ENCODE results near the gene PBLD. TPM values are rescaled to one million over a fixed set of nuclear protein-coding genes. Genes with fewer than 3 reads are reported as not detected.

PBLD gene
- total RNA-seq, 1 donor from 2014 or later: 1.1 TPM

GRCh38 chr10:68342909-68343516, 10.3 kb upstream of the PBLD start:
- intact Hi-C loops (cut with micrococcal nuclease): loop anchor here (1.0 to 10.0 kb wide), 2 partner anchors 9 to 412 kb away; no protein-coding TSS in a partner anchor
- no peaks in the 10 kb centered on the region for H3K27me3 Mint-ChIP-seq (ENCODE audit: insufficient read depth)
- H3K27ac Mint-ChIP-seq: no peak overlapping the region
- H3K36me3 Mint-ChIP-seq (ENCODE audit: low read depth): peaks cover 68% of the 10 kb centered on the region
- DNase-seq (ENCODE audit: low spot score): no peak
- H3K9me3 Mint-ChIP-seq: no peaks in the 10 kb centered on the region
- H3K4me1 Mint-ChIP-seq (ENCODE audit: low read depth): peaks cover 30% of the 10 kb centered on the region
- H3K4me3 Mint-ChIP-seq: no peak overlapping the region

GRCh38 chr10:68340358-68341080, 7.8 kb upstream of the PBLD start:
- Mint-ChIP-seq H3K9me3 (no peaks in the 10 kb centered on the region), H3K27me3 (ENCODE audit: insufficient read depth) (no peaks in the 10 kb centered on the region), H3K27ac (no peak overlapping the region), H3K4me3 (no peak overlapping the region), H3K4me1 (ENCODE audit: low read depth) (peaks cover 43% of the 10 kb centered on the region), H3K36me3 (ENCODE audit: low read depth) (peaks cover 71% of the 10 kb centered on the region)
- intact Hi-C loops (cut with micrococcal nuclease): loop anchor here (10.0 kb wide), 1 partner anchor 414 kb away; no protein-coding TSS in a partner anchor
- no peak for DNase-seq (ENCODE audit: low spot score)

- H3K27ac Mint-ChIP-seq: peak overlapping the region; percentile 19
- peak overlapping the region; percentile 77 for H3K4me3 Mint-ChIP-seq
- peaks cover 76% of the 10 kb centered on the region for H3K36me3 Mint-ChIP-seq (ENCODE audit: low read depth)
- peaks cover 1% of the 10 kb centered on the region for H3K27me3 Mint-ChIP-seq (ENCODE audit: insufficient read depth)
- no peak for DNase-seq (ENCODE audit: low spot score)
- H3K9me3 Mint-ChIP-seq: no peaks in the 10 kb centered on the region
- intact Hi-C loops (cut with micrococcal nuclease): no loop called here
- peaks cover 54% of the 10 kb centered on the region for H3K4me1 Mint-ChIP-seq (ENCODE audit: low read depth)
Measured at GRCh38 chr10:68336754-68337351, 4.1 kb upstream of the PBLD start.

- Mint-ChIP-seq H3K4me3 (peak overlapping the region; percentile 100), H3K27me3 (ENCODE audit: insufficient read depth) (peaks cover 1% of the 10 kb centered on the region), H3K36me3 (ENCODE audit: low read depth) (peaks cover 59% of the 10 kb centered on the region), H3K9me3 (no peaks in the 10 kb centered on the region), H3K4me1 (ENCODE audit: low read depth) (peaks cover 63% of the 10 kb centered on the region), H3K27ac (peak overlapping the region; percentile 74)
- no peak for DNase-seq (ENCODE audit: low spot score)
- intact Hi-C loops (cut with micrococcal nuclease): loop anchor here (1.0 to 5.0 kb wide), 3 partner anchors 7 to 103 kb away; partner anchors contain the start of gene ATOH7
Measured at GRCh38 chr10:68334672-68335467, 2.1 kb upstream of the PBLD start.

- intact Hi-C loops (cut with micrococcal nuclease): loop anchor here (1.0 to 5.0 kb wide), 5 partner anchors 9 to 193 kb away; partner anchors contain the start of genes ATOH7, DNA2 and SLC25A16
- peak overlapping the region; percentile 99 for H3K27ac Mint-ChIP-seq
- H3K4me3 Mint-ChIP-seq: peak overlapping the region; percentile 100
- no peaks in the 10 kb centered on the region for H3K9me3 Mint-ChIP-seq
- no peak for DNase-seq (ENCODE audit: low spot score)
- H3K36me3 Mint-ChIP-seq (ENCODE audit: low read depth): peaks cover 50% of the 10 kb centered on the region
- H3K4me1 Mint-ChIP-seq (ENCODE audit: low read depth): peaks cover 72% of the 10 kb centered on the region
- peaks cover 1% of the 10 kb centered on the region for H3K27me3 Mint-ChIP-seq (ENCODE audit: insufficient read depth)
Measured at GRCh38 chr10:68333440-68334431, 1.0 kb upstream of the PBLD start.

GRCh38 chr10:68333058-68333395, 299 bp upstream of the PBLD start:
- DNase-seq (ENCODE audit: low spot score): no peak
- H3K27me3 Mint-ChIP-seq (ENCODE audit: insufficient read depth): peaks cover 1% of the 10 kb centered on the region
- H3K36me3 Mint-ChIP-seq (ENCODE audit: low read depth): peaks cover 46% of the 10 kb centered on the region
- peak overlapping the region; percentile 99 for H3K27ac Mint-ChIP-seq
- no peaks in the 10 kb centered on the region for H3K9me3 Mint-ChIP-seq
- peak overlapping the region; percentile 100 for H3K4me3 Mint-ChIP-seq
- H3K4me1 Mint-ChIP-seq (ENCODE audit: low read depth): peaks cover 78% of the 10 kb centered on the region
- intact Hi-C loops (cut with micrococcal nuclease): loop anchor here (2.0 to 5.0 kb wide), 3 partner anchors 101 to 194 kb away; partner anchors contain the start of genes ATOH7, DNA2 and SLC25A16

GRCh38 chr10:68331455-68332258, 1.1 kb downstream of the PBLD start, which contains the start of gene HNRNPH3:
Gene HNRNPH3 (plus strand): TSS chr10:68332064. CDS start chr10:68337222, 5,158 bp downstream.
- Mint-ChIP-seq H3K27ac (peak within 1 kb of the TSS; percentile 99), H3K27me3 (ENCODE audit: insufficient read depth) (peaks cover 1% of the 10 kb centered on the region)

GRCh38 chr10:68330852-68331454, 1.8 kb downstream of the PBLD start:
- peaks cover 30% of the 10 kb centered on the region for H3K36me3 Mint-ChIP-seq (ENCODE audit: low read depth)
- no peaks in the 10 kb centered on the region for H3K9me3 Mint-ChIP-seq
- H3K27me3 Mint-ChIP-seq (ENCODE audit: insufficient read depth): peaks cover 1% of the 10 kb centered on the region
- peak overlapping the region; percentile 99 for H3K27ac Mint-ChIP-seq
- intact Hi-C loops (cut with micrococcal nuclease): loop anchor here (1.0 to 5.0 kb wide), 6 partner anchors 76 to 540 kb away; partner anchors contain the start of genes ATOH7, HERC4, RUFY2 and SIRT1
- H3K4me3 Mint-ChIP-seq: peak overlapping the region; percentile 100
- no peak for DNase-seq (ENCODE audit: low spot score)
- H3K4me1 Mint-ChIP-seq (ENCODE audit: low read depth): peaks cover 59% of the 10 kb centered on the region

More at GRCh38 chr10:68331455-68332258, 1.1 kb downstream of the PBLD start, which contains the start of gene HNRNPH3:
- intact Hi-C loops (cut with micrococcal nuclease): loop anchor here (1.0 to 5.0 kb wide), 10 partner anchors 76 to 570 kb away; partner anchors contain the start of genes ATOH7, CCAR1, DDX50 and DNA2
- Mint-ChIP-seq H3K4me1 (ENCODE audit: low read depth) (peaks cover 66% of the 10 kb centered on the region), H3K36me3 (ENCODE audit: low read depth) (peaks cover 36% of the 10 kb centered on the region), H3K4me3 (peak within 1 kb of the TSS; percentile 100), H3K9me3 (no peaks in the 10 kb centered on the region)
- DNase-seq (ENCODE audit: low spot score): peak; percentile 99

- intact Hi-C loops (cut with micrococcal nuclease): no loop called here
- H3K27me3 Mint-ChIP-seq (ENCODE audit: insufficient read depth): peaks cover 1% of the 10 kb centered on the region
- DNase-seq (ENCODE audit: low spot score): no peak
- H3K9me3 Mint-ChIP-seq: no peaks in the 10 kb centered on the region
- peaks cover 17% of the 10 kb centered on the region for H3K36me3 Mint-ChIP-seq (ENCODE audit: low read depth)
- H3K27ac Mint-ChIP-seq: peak overlapping the region; percentile 57
- peaks cover 44% of the 10 kb centered on the region for H3K4me1 Mint-ChIP-seq (ENCODE audit: low read depth)
- H3K4me3 Mint-ChIP-seq: no peak overlapping the region
Measured at GRCh38 chr10:68329506-68329861, 3.2 kb downstream of the PBLD start.

GRCh38 chr10:68327889-68328786, 4.6 kb downstream of the PBLD start:
- peaks cover 9% of the 10 kb centered on the region for H3K36me3 Mint-ChIP-seq (ENCODE audit: low read depth)
- peaks cover 31% of the 10 kb centered on the region for H3K4me1 Mint-ChIP-seq (ENCODE audit: low read depth)
- H3K27me3 Mint-ChIP-seq (ENCODE audit: insufficient read depth): peaks cover 1% of the 10 kb centered on the region
- intact Hi-C loops (cut with micrococcal nuclease): no loop called here
- H3K27ac Mint-ChIP-seq: peak overlapping the region; percentile 72
- H3K4me3 Mint-ChIP-seq: peak overlapping the region; percentile 47
- no peaks in the 10 kb centered on the region for H3K9me3 Mint-ChIP-seq
- DNase-seq (ENCODE audit: low spot score): no peak

Data from activated T-helper 1 cell treated with anti-CD3 and anti-CD28 coated beads, Interleukin-12 subunit alpha, Interleukin-12 subunit beta, Interleukin-2, Interleukin-4 antibody, amounts not matched to agents 30 ng/mL and 10 ng/mL and 1 ng/mL, durations not matched to agents 14 hours and 24 hours and 36 hours (primary cell).